ENCODE data around the gene TMEM131. TPM values are rescaled to one million over a fixed set of nuclear protein-coding genes. Genes with fewer than 3 reads are reported as not detected.
A peak's percentile ranks its signal among the peaks of the same experiment; 100 is the strongest.

TMEM131 gene
- total and polyA plus RNA-seq, 7 experiments from 2014 or later: 10.6 to 46.4 (median 40.5) TPM

DNA sequence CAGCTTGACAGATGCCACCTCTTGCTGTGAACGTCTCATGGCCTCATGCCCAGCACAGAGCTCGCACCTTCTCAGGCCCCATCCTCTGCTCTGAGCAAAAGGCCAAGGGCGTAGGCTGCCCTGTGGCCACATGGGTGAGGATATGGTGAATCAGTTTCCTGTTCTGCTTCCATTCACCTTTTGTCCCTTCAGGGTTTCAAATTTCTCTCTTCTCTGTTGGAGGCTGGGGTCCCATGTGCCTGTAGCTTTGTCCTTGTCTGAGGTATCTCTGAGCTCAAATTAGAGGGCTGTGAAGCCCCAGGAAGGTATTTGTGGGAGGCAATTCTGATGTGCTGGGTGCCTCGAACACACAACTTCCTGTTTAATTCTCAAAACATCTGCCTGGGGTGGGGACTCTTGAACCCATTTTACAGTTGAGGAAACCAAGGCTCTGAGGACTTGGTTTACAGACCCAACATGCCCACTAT, 253.3 kb downstream of the TMEM131 start:
- no peaks in the 10 kb centered on the region for H3K27me3 ChIP-seq (ENCODE audit: control insufficient read depth in 2 of 2, insufficient read depth in 2 of 2, low read length in 2 of 2)
- peak overlapping the region; percentile 48 for H3K27ac ChIP-seq (ENCODE audit: low read depth, low read length)
- peak; percentile 54 for ATAC-seq
- peaks cover 0 to 4% (median 0%) of the 10 kb centered on the region in 11 donors for H3K9me3 Mint-ChIP-seq
- H3K27ac Mint-ChIP-seq: peak overlapping the region; percentile 58 to 94 (median 79)
- H3K9me3 ChIP-seq (ENCODE audit: control insufficient read depth in 2 of 3, low read length in 3 of 3): no peaks in the 10 kb centered on the region
- intact Hi-C loops (cut with micrococcal nuclease): loop anchor here in 1 of 2 donors (2.0 kb wide), 1 partner anchor 18 kb away; no protein-coding TSS in a partner anchor
- ChIA-PET CTCF (interaction anchor here (0.7 to 4.8 kb wide), 6 partner anchors 21 to 45 kb away, joined by 3 to 15 read pairs (median 3); no protein-coding TSS in a partner anchor), POLR2A (interaction anchor here (0.5 to 3.1 kb wide), 5 partner anchors 11 to 43 kb away, joined by 3 to 23 read pairs (median 3); partner anchors contain the start of gene ZAP70)
- peaks cover 12 to 46% (median 21%) of the 10 kb centered on the region in 5 donors for H3K36me3 Mint-ChIP-seq
- no peak overlapping the region for H3K4me3 ChIP-seq (ENCODE audit: low read length)
- peaks cover 24 to 73% of the 10 kb centered on the region in 2 donors for H3K4me1 ChIP-seq (ENCODE audit: control insufficient read depth in 2 of 2, insufficient read depth in 2 of 2, low read length in 2 of 2)
- no peaks in the 10 kb centered on the region for H3K27me3 Mint-ChIP-seq
- H3K4me3 Mint-ChIP-seq: peak overlapping the region in 1 of 10 donors; percentile 69
- peak in 2 of 9 donors; percentile 4 to 49 for DNase-seq
- H3K36me3 ChIP-seq (ENCODE audit: control insufficient read depth in 2 of 3, insufficient read depth in 3 of 3, low read length in 3 of 3): peaks cover 10 to 39% (median 13%) of the 10 kb centered on the region in 3 experiments
- H3K4me1 Mint-ChIP-seq: peaks cover 51 to 82% (median 69%) of the 10 kb centered on the region in 7 donors

DNA sequence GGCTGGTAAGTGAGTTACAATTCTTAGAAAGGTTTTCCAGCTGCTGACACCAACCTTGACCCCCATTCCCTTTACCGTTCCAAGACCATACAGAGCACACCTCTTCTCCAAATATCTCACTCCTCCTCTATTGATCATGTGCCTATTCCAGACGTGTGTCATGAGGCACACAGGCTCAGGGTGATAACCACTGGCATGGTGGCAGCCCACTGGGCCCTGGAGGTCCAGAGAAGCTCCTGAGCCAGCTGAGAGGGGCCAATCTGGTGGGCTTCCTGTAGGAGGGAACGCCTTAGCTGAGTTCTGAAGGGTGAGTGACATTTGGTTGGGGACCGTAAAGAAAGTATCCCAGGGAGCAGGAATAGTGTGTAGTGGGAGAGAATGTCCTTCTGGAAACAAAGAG, 254.1 kb downstream of the TMEM131 start:
- no peak for ATAC-seq
- Mint-ChIP-seq H3K27ac (peak overlapping the region; percentile 27 to 94 (median 81)), H3K27me3 (no peaks in the 10 kb centered on the region), H3K4me1 (peaks cover 48 to 75% (median 65%) of the 10 kb centered on the region in 7 donors), H3K36me3 (peaks cover 12 to 48% (median 21%) of the 10 kb centered on the region in 5 donors), H3K9me3 (peaks cover 0 to 4% (median 0%) of the 10 kb centered on the region in 11 donors), H3K4me3 (peak overlapping the region in 6 of 10 donors; percentile 3 to 49 (median 23))
- Histone ChIP-seq H3K27ac (ENCODE audit: low read depth, low read length) (peak overlapping the region; percentile 4), H3K9me3 (ENCODE audit: control insufficient read depth in 2 of 3, low read length in 3 of 3) (no peaks in the 10 kb centered on the region), H3K27me3 (ENCODE audit: control insufficient read depth in 2 of 2, insufficient read depth in 2 of 2, low read length in 2 of 2) (no peaks in the 10 kb centered on the region), H3K36me3 (ENCODE audit: control insufficient read depth in 2 of 3, insufficient read depth in 3 of 3, low read length in 3 of 3) (peaks cover 10 to 46% (median 13%) of the 10 kb centered on the region in 3 experiments), H3K4me3 (ENCODE audit: low read length) (no peak overlapping the region), H3K4me1 (ENCODE audit: control insufficient read depth in 2 of 2, insufficient read depth in 2 of 2, low read length in 2 of 2) (peaks cover 24 to 65% of the 10 kb centered on the region in 2 donors)
- DNase-seq: no peak
- POLR2A ChIA-PET: interaction anchor here (0.5 to 3.1 kb wide), 7 partner anchors 11 to 59 kb away, joined by 3 to 23 read pairs (median 7); partner anchors contain the start of gene ZAP70
- CTCF ChIA-PET: interaction anchor here (0.6 to 4.8 kb wide), 7 partner anchors 12 to 44 kb away, joined by 3 to 15 read pairs (median 3); no protein-coding TSS in a partner anchor
- intact Hi-C loops (cut with micrococcal nuclease): loop anchor here in 1 of 2 donors (2.0 kb wide), 1 partner anchor 19 kb away; no protein-coding TSS in a partner anchor

DNA sequence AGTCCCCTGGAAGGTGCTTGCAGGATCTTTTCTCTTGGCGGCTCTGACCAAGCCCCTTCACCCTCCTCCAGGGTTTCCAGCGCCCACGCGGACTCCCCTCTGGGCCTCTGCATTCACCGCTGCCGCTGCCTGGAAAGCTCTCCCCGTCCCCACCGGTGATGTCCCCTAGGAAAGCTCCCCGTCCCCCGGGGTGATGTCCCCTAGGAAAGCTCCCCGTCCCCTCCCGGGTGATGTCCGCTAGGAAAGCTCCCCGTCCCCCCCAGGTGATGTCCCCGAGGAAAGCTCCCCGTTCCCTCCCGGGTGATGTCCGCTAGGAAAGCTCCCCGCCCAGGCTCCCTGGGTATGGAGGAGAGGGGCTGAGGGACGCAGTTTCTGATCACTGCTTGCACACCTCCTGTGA, 254.5 kb downstream of the TMEM131 start:
- Histone ChIP-seq H3K27me3 (ENCODE audit: control insufficient read depth in 2 of 2, insufficient read depth in 2 of 2, low read length in 2 of 2) (no peaks in the 10 kb centered on the region), H3K36me3 (ENCODE audit: control insufficient read depth in 2 of 3, insufficient read depth in 3 of 3, low read length in 3 of 3) (peaks cover 10 to 51% (median 13%) of the 10 kb centered on the region in 3 experiments), H3K9me3 (ENCODE audit: control insufficient read depth in 2 of 3, low read length in 3 of 3) (no peaks in the 10 kb centered on the region), H3K27ac (ENCODE audit: low read depth, low read length) (peak overlapping the region; percentile 4), H3K4me3 (ENCODE audit: low read length) (no peak overlapping the region), H3K4me1 (ENCODE audit: control insufficient read depth in 2 of 2, insufficient read depth in 2 of 2, low read length in 2 of 2) (peaks cover 20 to 61% of the 10 kb centered on the region in 2 donors)
- intact Hi-C loops (cut with micrococcal nuclease): no loop called here
- ATAC-seq (no peak), DNase-seq (peak in 1 of 9 donors; percentile 5)
- Mint-ChIP-seq H3K27me3 (no peaks in the 10 kb centered on the region), H3K9me3 (peaks cover 0 to 4% (median 0%) of the 10 kb centered on the region in 11 donors), H3K4me1 (peaks cover 47 to 71% (median 60%) of the 10 kb centered on the region in 7 donors), H3K4me3 (peak overlapping the region in 1 of 10 donors; percentile 25), H3K36me3 (peaks cover 12 to 50% (median 24%) of the 10 kb centered on the region in 5 donors), H3K27ac (peak overlapping the region; percentile 8 to 94 (median 81))
- ChIA-PET CTCF (interaction anchor here (0.6 to 4.8 kb wide), 9 partner anchors 12 to 43 kb away, joined by 3 to 15 read pairs (median 3); no protein-coding TSS in a partner anchor), POLR2A (interaction anchor here (0.6 to 2.8 kb wide), 7 partner anchors 11 to 59 kb away, joined by 3 to 8 read pairs (median 7); partner anchors contain the start of gene ZAP70)

DNA sequence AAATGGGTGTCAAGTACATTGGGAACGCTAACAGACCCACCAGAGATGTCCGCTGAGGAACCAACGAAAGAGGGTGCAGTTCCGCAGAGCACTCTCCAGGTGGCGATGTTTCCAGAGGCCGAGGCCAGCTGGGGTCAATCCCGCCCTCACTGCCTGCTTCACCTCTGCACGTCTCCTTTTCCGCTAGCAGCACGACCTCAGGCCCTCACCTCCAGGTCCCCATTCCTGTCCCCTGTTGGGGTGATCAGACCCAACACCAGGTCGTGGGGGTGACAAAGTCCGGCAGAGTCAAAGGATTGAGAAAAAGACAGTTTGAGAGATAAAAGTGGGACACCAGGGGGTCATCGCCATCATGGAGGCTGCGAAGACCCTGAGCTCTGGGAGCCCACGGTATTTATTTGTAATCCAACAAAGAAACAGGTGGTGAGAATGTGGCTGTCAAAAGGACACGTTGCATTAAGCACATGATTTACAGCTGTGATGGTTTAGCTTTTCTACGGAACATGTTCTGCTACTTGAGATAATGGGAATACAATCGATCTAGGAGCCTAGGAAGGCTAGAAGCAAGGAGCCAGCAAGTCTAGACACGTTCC, 255.1 kb downstream of the TMEM131 start:
- no peaks in the 10 kb centered on the region for H3K27me3 Mint-ChIP-seq
- H3K27ac ChIP-seq (ENCODE audit: low read depth, low read length): no peak overlapping the region
- no peaks in the 10 kb centered on the region for H3K27me3 ChIP-seq (ENCODE audit: control insufficient read depth in 2 of 2, insufficient read depth in 2 of 2, low read length in 2 of 2)
- peaks cover 15 to 55% of the 10 kb centered on the region in 2 donors for H3K4me1 ChIP-seq (ENCODE audit: control insufficient read depth in 2 of 2, insufficient read depth in 2 of 2, low read length in 2 of 2)
- CTCF ChIA-PET: interaction anchor here (0.8 to 4.8 kb wide), 10 partner anchors 9 to 43 kb away, joined by 3 to 15 read pairs (median 4); no protein-coding TSS in a partner anchor
- intact Hi-C loops (cut with micrococcal nuclease): no loop called here
- DNase-seq: peak in 5 of 9 donors; percentile 13 to 33 (median 30)
- peaks cover 10 to 55% (median 13%) of the 10 kb centered on the region in 3 experiments for H3K36me3 ChIP-seq (ENCODE audit: control insufficient read depth in 2 of 3, insufficient read depth in 3 of 3, low read length in 3 of 3)
- H3K9me3 ChIP-seq (ENCODE audit: control insufficient read depth in 2 of 3, low read length in 3 of 3): no peaks in the 10 kb centered on the region
- peaks cover 12 to 51% (median 26%) of the 10 kb centered on the region in 5 donors for H3K36me3 Mint-ChIP-seq
- peaks cover 0 to 4% (median 0%) of the 10 kb centered on the region in 11 donors for H3K9me3 Mint-ChIP-seq
- ATAC-seq: peak; percentile 63
- POLR2A ChIA-PET: interaction anchor here (0.9 to 2.8 kb wide), 6 partner anchors 9 to 28 kb away, joined by 3 to 8 read pairs (median 5); partner anchors contain the start of gene ZAP70
- no peak overlapping the region for H3K4me3 ChIP-seq (ENCODE audit: low read length)
- peaks cover 44 to 66% (median 55%) of the 10 kb centered on the region in 7 donors for H3K4me1 Mint-ChIP-seq
- H3K27ac Mint-ChIP-seq: peak overlapping the region in 8 of 9 donors; percentile 54 to 86 (median 78)
- no peak overlapping the region for H3K4me3 Mint-ChIP-seq

DNA sequence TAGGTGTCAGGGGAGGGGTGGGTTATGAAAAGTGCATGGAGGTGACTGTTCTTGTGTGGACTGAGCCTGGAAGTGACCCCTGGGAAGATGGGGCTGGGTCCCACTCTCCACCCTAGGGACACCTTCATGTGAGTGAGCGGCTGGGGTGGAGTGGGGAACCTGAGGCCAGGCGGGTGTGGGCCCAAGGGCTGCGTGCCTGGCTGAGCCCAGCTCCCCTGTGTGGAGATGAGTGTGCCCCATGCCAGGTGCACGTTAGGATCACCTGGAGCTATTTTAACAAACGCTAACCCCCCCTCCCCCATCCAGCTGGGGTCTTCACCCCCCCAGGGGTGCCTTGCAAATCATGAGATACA, 255.9 kb downstream of the TMEM131 start:
- H3K27me3 ChIP-seq (ENCODE audit: control insufficient read depth in 2 of 2, insufficient read depth in 2 of 2, low read length in 2 of 2): no peaks in the 10 kb centered on the region
- Mint-ChIP-seq H3K4me1 (peaks cover 41 to 59% (median 48%) of the 10 kb centered on the region in 7 donors), H3K4me3 (no peak overlapping the region), H3K27ac (peak overlapping the region in 1 of 9 donors; percentile 41), H3K27me3 (no peaks in the 10 kb centered on the region), H3K36me3 (peaks cover 12 to 51% (median 26%) of the 10 kb centered on the region in 5 donors), H3K9me3 (peaks cover 0 to 4% (median 0%) of the 10 kb centered on the region in 11 donors)
- ATAC-seq (no peak), DNase-seq (peak in 1 of 9 donors; percentile 6)
- ChIA-PET POLR2A (interaction anchor here (0.6 to 2.8 kb wide), 5 partner anchors 9 to 26 kb away, joined by 3 to 7 read pairs (median 3); partner anchors contain the start of gene ZAP70), CTCF (interaction anchor here (0.6 to 4.8 kb wide), 7 partner anchors 10 to 87 kb away, joined by 3 to 15 read pairs (median 4); no protein-coding TSS in a partner anchor)
- H3K4me1 ChIP-seq (ENCODE audit: control insufficient read depth in 2 of 2, insufficient read depth in 2 of 2, low read length in 2 of 2): peaks cover 11 to 48% of the 10 kb centered on the region in 2 donors
- H3K4me3 ChIP-seq (ENCODE audit: low read length): no peak overlapping the region
- intact Hi-C loops (cut with micrococcal nuclease): no loop called here
- H3K9me3 ChIP-seq (ENCODE audit: control insufficient read depth in 2 of 3, low read length in 3 of 3): no peaks in the 10 kb centered on the region
- peaks cover 10 to 63% (median 13%) of the 10 kb centered on the region in 3 experiments for H3K36me3 ChIP-seq (ENCODE audit: control insufficient read depth in 2 of 3, insufficient read depth in 3 of 3, low read length in 3 of 3)
- H3K27ac ChIP-seq (ENCODE audit: low read depth, low read length): no peak overlapping the region

Data from naive thymus-derived CD4-positive, alpha-beta T cell (primary cell).